GM18499 (cell line): ENCODE measurements around the gene ACTN2.

Experiments used
- ATAC-seq: cut with Tn5 transposase; IDR thresholded peaks from one replicate; pipeline ENCODE4 v1.9.1; 2021; ENCODE audit warnings: moderate number of reproducible peaks; ENCODE audit not compliant: insufficient read depth, unreplicated experiment

ACTN2 gene

GRCh38 chr1:236689713-236690569, 3.6 kb downstream of the ACTN2 start:
- no peak for ATAC-seq

- no peak for ATAC-seq
Observed at GRCh38 chr1:236691348-236691747, 5.0 kb downstream of the ACTN2 start.

GRCh38 chr1:236692128-236692527, 5.8 kb downstream of the ACTN2 start:
- ATAC-seq, result no peak

- ATAC-seq, result no peak
Observed at GRCh38 chr1:236692742-236693141, 6.4 kb downstream of the ACTN2 start.

GRCh38 chr1:236699366-236699765, 13.1 kb downstream of the ACTN2 start:
- ATAC-seq, result no peak

GRCh38 chr1:236700903-236701302, 14.6 kb downstream of the ACTN2 start:
- ATAC-seq, result no peak

- no peak for ATAC-seq
Observed at GRCh38 chr1:236701782-236702181, 15.5 kb downstream of the ACTN2 start.

- ATAC-seq, result no peak
Observed at GRCh38 chr1:236702791-236703394, 16.6 kb downstream of the ACTN2 start.

GRCh38 chr1:236705771-236706170, 19.5 kb downstream of the ACTN2 start:
- ATAC-seq, result no peak

- ATAC-seq, result no peak
Observed at GRCh38 chr1:236706183-236706582, 19.9 kb downstream of the ACTN2 start.

GRCh38 chr1:236710328-236710892, 24.1 kb downstream of the ACTN2 start:
- ATAC-seq, result no peak

GRCh38 chr1:236716160-236716559, 29.9 kb downstream of the ACTN2 start:
- ATAC-seq, result no peak

- no peak for ATAC-seq
Observed at GRCh38 chr1:236717811-236718210, 31.5 kb downstream of the ACTN2 start.

GRCh38 chr1:236718328-236718727, 32.0 kb downstream of the ACTN2 start:
- no peak for ATAC-seq

- no peak for ATAC-seq
Observed at GRCh38 chr1:236720206-236720605, 33.9 kb downstream of the ACTN2 start.

GRCh38 chr1:236720611-236721010, 34.3 kb downstream of the ACTN2 start:
- no peak for ATAC-seq

GRCh38 chr1:236724049-236724448, 37.8 kb downstream of the ACTN2 start:
- ATAC-seq, result no peak

GRCh38 chr1:236724506-236724905, 38.2 kb downstream of the ACTN2 start:
- no peak for ATAC-seq

- ATAC-seq, result no peak
Observed at GRCh38 chr1:236725668-236726067, 39.4 kb downstream of the ACTN2 start.

- no peak for ATAC-seq
Observed at GRCh38 chr1:236727521-236727920, 41.2 kb downstream of the ACTN2 start.

GRCh38 chr1:236728752-236729151, 42.5 kb downstream of the ACTN2 start:
- ATAC-seq, result no peak
